ENCODE data around the gene REG3A.

DNA sequence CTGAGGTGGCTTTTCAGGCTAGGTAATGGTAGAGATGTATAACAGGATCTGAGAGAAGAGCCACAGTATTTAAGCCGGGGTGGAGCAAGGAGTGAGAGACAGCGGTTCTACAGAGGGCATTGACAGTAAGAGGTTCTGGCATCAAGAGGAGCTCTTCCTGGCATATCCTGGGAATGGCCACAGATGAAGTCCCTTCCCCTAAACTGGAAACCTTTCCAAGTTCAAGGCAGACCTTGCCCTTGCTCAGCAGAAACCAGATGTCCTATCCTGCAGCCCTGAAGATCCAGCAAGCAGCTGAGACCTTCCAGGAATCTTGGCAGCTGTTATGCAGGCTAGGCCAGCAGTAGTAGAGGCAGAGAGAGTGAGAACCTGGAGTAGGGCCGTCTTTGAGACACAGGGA is 21.2 kb downstream of the REG3A start:
- TF ChIP-seq, protein P1, sequence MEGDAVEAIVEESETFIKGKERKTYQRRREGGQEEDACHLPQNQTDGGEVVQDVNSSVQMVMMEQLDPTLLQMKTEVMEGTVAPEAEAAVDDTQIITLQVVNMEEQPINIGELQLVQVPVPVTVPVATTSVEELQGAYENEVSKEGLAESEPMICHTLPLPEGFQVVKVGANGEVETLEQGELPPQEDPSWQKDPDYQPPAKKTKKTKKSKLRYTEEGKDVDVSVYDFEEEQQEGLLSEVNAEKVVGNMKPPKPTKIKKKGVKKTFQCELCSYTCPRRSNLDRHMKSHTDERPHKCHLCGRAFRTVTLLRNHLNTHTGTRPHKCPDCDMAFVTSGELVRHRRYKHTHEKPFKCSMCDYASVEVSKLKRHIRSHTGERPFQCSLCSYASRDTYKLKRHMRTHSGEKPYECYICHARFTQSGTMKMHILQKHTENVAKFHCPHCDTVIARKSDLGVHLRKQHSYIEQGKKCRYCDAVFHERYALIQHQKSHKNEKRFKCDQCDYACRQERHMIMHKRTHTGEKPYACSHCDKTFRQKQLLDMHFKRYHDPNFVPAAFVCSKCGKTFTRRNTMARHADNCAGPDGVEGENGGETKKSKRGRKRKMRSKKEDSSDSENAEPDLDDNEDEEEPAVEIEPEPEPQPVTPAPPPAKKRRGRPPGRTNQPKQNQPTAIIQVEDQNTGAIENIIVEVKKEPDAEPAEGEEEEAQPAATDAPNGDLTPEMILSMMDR (IDR thresholded peaks at IDR 0.05) = no peak
- TF ChIP-seq POLR2A (IDR thresholded peaks at IDR 0.05) = no peak
- TF ChIP-seq POLR2AphosphoS5 (IDR thresholded peaks at IDR 0.05) = no peak
